Memory B cell (primary cell): ENCODE results near the gene SEC24B.

ENCODE experiments used
- ATAC-seq: fragments of 150-1000 bp; cut with Tn5 transposase; 2 replicates; pipeline ENCODE4 v1.10.0; 2021; ENCODE audit warnings: low read depth, mild to moderate bottlenecking, moderate library complexity
- DNase-seq, 2 donors: peaks; one replicate each; pipeline ENCODE4 v3.0.0; 2022; ENCODE audit warnings: low spot score in 2 of 2
- H3K27ac Mint-ChIP-seq: one replicate; pipeline ENCODE4 v1.8.0; 2022; ENCODE audit warnings: mild to moderate bottlenecking, moderate library complexity, mixed read lengths
- H3K27me3 Mint-ChIP-seq: one replicate; pipeline ENCODE4 v1.8.0; 2022; ENCODE audit warnings: mixed read lengths
- H3K36me3 Mint-ChIP-seq: one replicate; pipeline ENCODE4 v1.8.0; 2022; ENCODE audit warnings: mild to moderate bottlenecking, mixed read lengths
- H3K4me1 Mint-ChIP-seq: one replicate; pipeline ENCODE4 v1.8.0; 2022; ENCODE audit warnings: mixed read lengths
- H3K4me3 Mint-ChIP-seq: one replicate; pipeline ENCODE4 v1.8.0; 2022; ENCODE audit warnings: mild to moderate bottlenecking, moderate library complexity, mixed read lengths
- H3K9me3 Mint-ChIP-seq: one replicate; pipeline ENCODE4 v1.8.0; 2022; ENCODE audit warnings: mixed read lengths

The SEC24B gene

GRCh38 chr4:109412776-109413175 lies 20.8 kb upstream of the SEC24B start:
- Mint-ChIP-seq H3K36me3 (no peaks in the 10 kb centered on the region), H3K4me3 (no peak overlapping the region), H3K27me3 (no peaks in the 10 kb centered on the region), H3K4me1 (no peaks in the 10 kb centered on the region), H3K27ac (no peak overlapping the region), H3K9me3 (no peaks in the 10 kb centered on the region)
- DNase-seq (no peak), ATAC-seq (no peak)

- no peak for DNase-seq
- Mint-ChIP-seq H3K9me3 (no peaks in the 10 kb centered on the region), H3K27ac (no peak overlapping the region)
These were observed 18.7 kb upstream of the SEC24B start for GRCh38 chr4:109414938-109415337.

GRCh38 chr4:109418588-109418987 lies 15.0 kb upstream of the SEC24B start:
- no peaks in the 10 kb centered on the region for H3K9me3 Mint-ChIP-seq
- no peak for DNase-seq

More at GRCh38 chr4:109414938-109415337, 18.7 kb upstream of the SEC24B start:
- no peak for ATAC-seq
- Mint-ChIP-seq H3K36me3 (no peaks in the 10 kb centered on the region), H3K27me3 (no peaks in the 10 kb centered on the region), H3K4me3 (no peak overlapping the region), H3K4me1 (no peaks in the 10 kb centered on the region)

GRCh38 chr4:109419679-109420078 lies 13.9 kb upstream of the SEC24B start:
- Mint-ChIP-seq H3K27ac (no peak overlapping the region), H3K36me3 (no peaks in the 10 kb centered on the region), H3K9me3 (no peaks in the 10 kb centered on the region), H3K4me1 (peaks cover 3% of the 10 kb centered on the region), H3K27me3 (peaks cover 1% of the 10 kb centered on the region), H3K4me3 (no peak overlapping the region)
- ATAC-seq (no peak), DNase-seq (no peak)

More at GRCh38 chr4:109418588-109418987, 15.0 kb upstream of the SEC24B start:
- no peaks in the 10 kb centered on the region for H3K36me3 Mint-ChIP-seq
- H3K4me3 Mint-ChIP-seq = no peak overlapping the region
- H3K27ac Mint-ChIP-seq = no peak overlapping the region
- no peak for ATAC-seq
- peaks cover 1% of the 10 kb centered on the region for H3K27me3 Mint-ChIP-seq
- peaks cover 3% of the 10 kb centered on the region for H3K4me1 Mint-ChIP-seq

GRCh38 chr4:109424093-109424841 lies 9.3 kb upstream of the SEC24B start:
- peaks cover 1% of the 10 kb centered on the region for H3K27me3 Mint-ChIP-seq
- no peaks in the 10 kb centered on the region for H3K9me3 Mint-ChIP-seq
- peaks cover 3% of the 10 kb centered on the region for H3K4me1 Mint-ChIP-seq
- ATAC-seq (no peak), DNase-seq (no peak)
- H3K27ac Mint-ChIP-seq = no peak overlapping the region
- H3K4me3 Mint-ChIP-seq = no peak overlapping the region
- no peaks in the 10 kb centered on the region for H3K36me3 Mint-ChIP-seq

GRCh38 chr4:109425405-109425804 lies 8.2 kb upstream of the SEC24B start:
- Mint-ChIP-seq H3K27ac (no peak overlapping the region), H3K9me3 (no peaks in the 10 kb centered on the region), H3K4me3 (no peak overlapping the region), H3K27me3 (peaks cover 1% of the 10 kb centered on the region), H3K4me1 (peaks cover 3% of the 10 kb centered on the region), H3K36me3 (peaks cover 2% of the 10 kb centered on the region)
- no peak for ATAC-seq
- no peak for DNase-seq

- no peaks in the 10 kb centered on the region for H3K9me3 Mint-ChIP-seq
- ATAC-seq = no peak
- no peak for DNase-seq
- H3K36me3 Mint-ChIP-seq = peaks cover 2% of the 10 kb centered on the region
- H3K4me1 Mint-ChIP-seq = peaks cover 6% of the 10 kb centered on the region
- H3K27me3 Mint-ChIP-seq = no peaks in the 10 kb centered on the region
- no peak overlapping the region for H3K4me3 Mint-ChIP-seq
- no peak overlapping the region for H3K27ac Mint-ChIP-seq
These were observed 4.1 kb upstream of the SEC24B start for GRCh38 chr4:109429545-109429944.

- ATAC-seq (no peak), DNase-seq (no peak)
- peaks cover 3% of the 10 kb centered on the region for H3K36me3 Mint-ChIP-seq
- H3K4me3 Mint-ChIP-seq = peak overlapping the region; percentile 27
- H3K27me3 Mint-ChIP-seq = no peaks in the 10 kb centered on the region
- H3K9me3 Mint-ChIP-seq = no peaks in the 10 kb centered on the region
- peak overlapping the region; percentile 87 for H3K27ac Mint-ChIP-seq
- H3K4me1 Mint-ChIP-seq = peaks cover 25% of the 10 kb centered on the region
These were observed 1.4 kb upstream of the SEC24B start for GRCh38 chr4:109432203-109432602.

GRCh38 chr4:109432696-109433095 lies 919 bp upstream of the SEC24B start:
- Mint-ChIP-seq H3K9me3 (no peaks in the 10 kb centered on the region), H3K36me3 (peaks cover 3% of the 10 kb centered on the region), H3K4me3 (peak overlapping the region; percentile 71), H3K27ac (peak overlapping the region; percentile 87), H3K27me3 (no peaks in the 10 kb centered on the region), H3K4me1 (peaks cover 26% of the 10 kb centered on the region)
- ATAC-seq (no peak), DNase-seq (no peak)

- Mint-ChIP-seq H3K4me1 (peaks cover 36% of the 10 kb centered on the region), H3K4me3 (peak overlapping the region; percentile 74), H3K9me3 (no peaks in the 10 kb centered on the region), H3K27ac (peak overlapping the region; percentile 87), H3K27me3 (no peaks in the 10 kb centered on the region), H3K36me3 (peaks cover 3% of the 10 kb centered on the region)
- ATAC-seq (peak; percentile 36), DNase-seq (peak in 1 of 2 donors; percentile 3)
These were observed 674 bp downstream of the SEC24B start for GRCh38 chr4:109434007-109434971.

- ATAC-seq (no peak), DNase-seq (no peak)
- no peaks in the 10 kb centered on the region for H3K9me3 Mint-ChIP-seq
- peak overlapping the region; percentile 39 for H3K4me3 Mint-ChIP-seq
- peaks cover 2% of the 10 kb centered on the region for H3K36me3 Mint-ChIP-seq
- peak overlapping the region; percentile 64 for H3K27ac Mint-ChIP-seq
- peaks cover 39% of the 10 kb centered on the region for H3K4me1 Mint-ChIP-seq
- H3K27me3 Mint-ChIP-seq = no peaks in the 10 kb centered on the region
These were observed 2.0 kb downstream of the SEC24B start for GRCh38 chr4:109435635-109436034.

GRCh38 chr4:109436504-109436903 lies 2.9 kb downstream of the SEC24B start:
- no peak for ATAC-seq
- H3K4me3 Mint-ChIP-seq = no peak overlapping the region
- no peaks in the 10 kb centered on the region for H3K9me3 Mint-ChIP-seq
- H3K4me1 Mint-ChIP-seq = peaks cover 46% of the 10 kb centered on the region
- DNase-seq = no peak
- peaks cover 2% of the 10 kb centered on the region for H3K36me3 Mint-ChIP-seq
- peak overlapping the region; percentile 64 for H3K27ac Mint-ChIP-seq
- no peaks in the 10 kb centered on the region for H3K27me3 Mint-ChIP-seq

GRCh38 chr4:109440948-109441347 lies 7.3 kb downstream of the SEC24B start:
- H3K4me3 Mint-ChIP-seq = no peak overlapping the region
- ATAC-seq (no peak), DNase-seq (no peak)
- no peaks in the 10 kb centered on the region for H3K9me3 Mint-ChIP-seq
- H3K36me3 Mint-ChIP-seq = peaks cover 3% of the 10 kb centered on the region
- no peaks in the 10 kb centered on the region for H3K27me3 Mint-ChIP-seq
- H3K27ac Mint-ChIP-seq = peak overlapping the region; percentile 18
- H3K4me1 Mint-ChIP-seq = peaks cover 51% of the 10 kb centered on the region

- no peak for DNase-seq
- H3K27ac Mint-ChIP-seq = peak overlapping the region; percentile 47
- ATAC-seq = no peak
- no peaks in the 10 kb centered on the region for H3K9me3 Mint-ChIP-seq
- H3K27me3 Mint-ChIP-seq = no peaks in the 10 kb centered on the region
- no peak overlapping the region for H3K4me3 Mint-ChIP-seq
- H3K4me1 Mint-ChIP-seq = peaks cover 49% of the 10 kb centered on the region
- H3K36me3 Mint-ChIP-seq = peaks cover 6% of the 10 kb centered on the region
These were observed 8.3 kb downstream of the SEC24B start for GRCh38 chr4:109441862-109442458.
